Epidermal melanocyte (primary cell): Measurements from ENCODE around the gene KRTAP4-4.
"Not testable (repeated sequence)": the region's sequence is repeated elsewhere in the genome, so short reads cannot be mapped to it uniquely, and the experiment has no call there.

Experiments
- DNase-seq: peaks from one replicate; pipeline ENCODE4 v3.0.0; 2011; ENCODE audit warnings: low spot score; ENCODE audit not compliant: insufficient read length

KRTAP4-4 gene

GRCh38 chr17:41148971-41149651 lies 11.4 kb downstream of the KRTAP4-4 start:
- DNase-seq = not testable (repeated sequence)

GRCh38 chr17:41147531-41148204 lies 12.9 kb downstream of the KRTAP4-4 start:
- DNase-seq = no peak

GRCh38 chr17:41145261-41145660 lies 15.3 kb downstream of the KRTAP4-4 start:
- no peak for DNase-seq

- DNase-seq = no peak
Observed at GRCh38 chr17:41144846-41145245, 15.7 kb downstream of the KRTAP4-4 start.

- no peak for DNase-seq
Observed at GRCh38 chr17:41141361-41141760, 19.2 kb downstream of the KRTAP4-4 start.

GRCh38 chr17:41140360-41141131 lies 20.0 kb downstream of the KRTAP4-4 start, which contains the start of gene KRTAP4-6:
Gene KRTAP4-6, minus strand, starts transcription at chr17:41140544. Its CDS starts 57 bp downstream, at chr17:41140487.
- no peak for DNase-seq

GRCh38 chr17:41139865-41140264 lies 20.7 kb downstream of the KRTAP4-4 start:
- not testable (repeated sequence) for DNase-seq

- no peak for DNase-seq
Observed at GRCh38 chr17:41133880-41134735, 26.4 kb downstream of the KRTAP4-4 start.

GRCh38 chr17:41131979-41132378 lies 28.6 kb downstream of the KRTAP4-4 start:
- DNase-seq = no peak

GRCh38 chr17:41127371-41127770 lies 33.2 kb downstream of the KRTAP4-4 start:
- DNase-seq = no peak

GRCh38 chr17:41126412-41126811 lies 34.1 kb downstream of the KRTAP4-4 start:
- DNase-seq = no peak

- DNase-seq = no peak
Observed at GRCh38 chr17:41125064-41125463, 35.5 kb downstream of the KRTAP4-4 start.

GRCh38 chr17:41123991-41124371 lies 36.6 kb downstream of the KRTAP4-4 start, which contains the start of gene KRTAP4-12:
Gene KRTAP4-12, minus strand, starts transcription at chr17:41124182. Its CDS starts 60 bp downstream, at chr17:41124122.
- DNase-seq = not testable (repeated sequence)

GRCh38 chr17:41123292-41123990 lies 37.1 kb downstream of the KRTAP4-4 start:
- not testable (repeated sequence) for DNase-seq

GRCh38 chr17:41121742-41122141 lies 38.8 kb downstream of the KRTAP4-4 start:
- no peak for DNase-seq

GRCh38 chr17:41119696-41120690 lies 40.6 kb downstream of the KRTAP4-4 start:
- DNase-seq = not testable (repeated sequence)

- DNase-seq = no peak
Observed at GRCh38 chr17:41118721-41119120, 41.8 kb downstream of the KRTAP4-4 start.

- not testable (repeated sequence) for DNase-seq
Observed at GRCh38 chr17:41117846-41118386, 42.6 kb downstream of the KRTAP4-4 start, which contains the start of gene KRTAP4-11. Gene KRTAP4-11, minus strand, starts transcription at chr17:41118373. Its CDS starts 58 bp downstream, at chr17:41118315.

GRCh38 chr17:41116297-41116696 lies 44.3 kb downstream of the KRTAP4-4 start:
- no peak for DNase-seq
